T-helper 2 cell treated with Interferon-gamma antibody and Interleukin-4, amounts not matched to agents 100 ng/mL and 5 ng/mL, for 36 hours (primary cell): ENCODE data around the gene PGPEP1. TPM values are rescaled to one million over a fixed set of nuclear protein-coding genes. Genes with fewer than 3 reads are reported as not detected.

ENCODE experiments used
- intact Hi-C: fragments of 100-400 bp; cut with micrococcal nuclease; formaldehyde crosslinking; loops from one replicate; pipeline ENCODE4 v1.15.1; 2023
- total RNA-seq: library from RNA; stranded (reverse); gene quantifications from 2 replicates; pipeline ENCODE4 v1.2.3, GENCODE V29; 2022

Gene PGPEP1
- total RNA-seq, 1 donor from 2014 or later: 30.2 TPM

DNA sequence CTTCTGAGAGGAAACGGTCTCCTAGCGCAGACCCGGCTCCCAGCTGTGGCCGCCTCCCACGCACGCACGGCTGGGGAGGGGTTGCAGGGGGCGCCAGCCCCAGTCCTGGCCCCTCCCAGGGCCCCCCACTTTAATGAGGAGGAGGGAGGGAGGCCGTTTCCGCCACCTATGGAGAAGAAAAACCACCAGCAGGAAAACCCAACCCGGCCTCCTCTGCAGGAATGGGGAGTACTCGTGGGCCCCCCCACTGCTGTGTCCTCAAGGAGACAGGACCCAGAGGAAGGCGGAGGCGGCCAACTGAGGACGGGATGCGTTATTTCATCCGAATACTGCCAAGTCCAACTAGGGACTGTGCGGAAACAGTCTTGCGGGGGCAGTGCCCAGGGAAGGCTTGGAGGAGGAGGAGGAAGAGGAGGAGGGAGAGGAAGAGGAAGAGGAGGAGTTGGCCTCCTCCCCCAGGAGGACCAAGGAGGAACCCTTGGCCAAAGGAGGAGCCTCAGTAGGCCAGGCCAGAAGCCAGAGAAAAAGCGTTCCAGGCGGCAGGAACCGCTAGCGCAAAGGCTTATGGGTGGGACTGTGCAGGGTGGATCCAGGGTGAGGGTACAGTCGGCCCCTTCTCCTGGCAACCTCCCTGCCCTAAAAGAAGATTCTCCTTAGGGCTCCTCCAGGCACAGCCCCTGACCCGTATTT lies 74.9 kb downstream of the PGPEP1 start:
- intact Hi-C loops: loop anchor here (5.0 kb wide), 3 partner anchors 93 to 213 kb away; partner anchors contain the start of genes LSM4 and RAB3A

DNA sequence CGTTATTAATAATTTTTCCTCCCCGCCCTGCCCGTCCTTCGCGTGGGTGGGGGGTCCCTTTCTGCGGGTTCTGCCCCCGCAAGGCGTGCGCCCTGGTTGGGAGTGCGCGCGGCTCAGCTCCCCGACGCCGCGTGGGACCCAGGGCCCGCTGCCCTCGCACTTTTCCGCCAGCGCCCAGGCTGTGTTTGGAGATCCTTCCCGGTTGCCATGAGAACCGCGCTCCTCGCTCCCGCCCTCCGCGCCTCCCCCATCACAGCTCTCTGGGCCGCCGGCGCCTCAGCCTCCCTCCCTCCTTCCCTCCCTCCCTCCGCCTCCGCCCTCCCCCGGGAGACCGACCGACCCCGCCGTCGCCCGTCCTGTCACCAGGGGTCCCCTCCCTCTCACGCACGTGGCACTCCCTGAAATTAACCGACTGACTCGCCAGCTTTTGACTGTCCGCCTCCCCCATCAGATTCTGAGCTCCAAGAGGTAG lies 76.4 kb downstream of the PGPEP1 start:
- intact Hi-C loops: loop anchor here (5.0 kb wide), 3 partner anchors 95 to 215 kb away; partner anchors contain the start of genes LSM4 and RAB3A

- intact Hi-C loops: loop anchor here (5.0 kb wide), 3 partner anchors 95 to 215 kb away; partner anchors contain the start of genes LSM4 and RAB3A
These were observed 77.0 kb downstream of the PGPEP1 start for GRCh38 chr19:18417250-18418028.

DNA sequence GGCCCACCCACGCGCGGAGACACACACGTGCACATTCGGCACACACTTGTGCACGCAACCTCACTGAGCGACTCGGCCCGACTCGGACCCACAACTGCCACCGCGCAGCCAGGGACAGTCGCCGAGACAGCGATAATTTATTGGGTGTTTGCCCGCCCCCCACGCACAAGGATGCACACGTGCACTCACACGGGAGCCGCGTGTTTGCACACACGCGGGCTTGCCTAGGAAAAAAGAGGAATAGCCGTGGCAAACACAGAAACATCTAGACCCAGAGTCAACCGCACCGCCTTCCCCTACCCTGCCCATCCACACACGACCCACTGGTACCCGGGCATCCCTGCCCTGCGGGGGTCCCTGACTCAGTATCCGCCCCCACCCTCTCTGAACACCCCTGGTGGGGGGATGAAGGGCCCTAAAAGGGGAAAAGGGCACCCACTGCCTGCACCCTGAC lies 77.7 kb downstream of the PGPEP1 start:
- intact Hi-C loops: loop anchor here (5.0 kb wide), 3 partner anchors 96 to 216 kb away; partner anchors contain the start of genes LSM4 and RAB3A

GRCh38 chr19:18418483-18419194 lies 78.2 kb downstream of the PGPEP1 start:
- intact Hi-C loops: loop anchor here (1.0 to 5.0 kb wide), 4 partner anchors 11 to 216 kb away; partner anchors contain the start of genes LSM4 and RAB3A

DNA sequence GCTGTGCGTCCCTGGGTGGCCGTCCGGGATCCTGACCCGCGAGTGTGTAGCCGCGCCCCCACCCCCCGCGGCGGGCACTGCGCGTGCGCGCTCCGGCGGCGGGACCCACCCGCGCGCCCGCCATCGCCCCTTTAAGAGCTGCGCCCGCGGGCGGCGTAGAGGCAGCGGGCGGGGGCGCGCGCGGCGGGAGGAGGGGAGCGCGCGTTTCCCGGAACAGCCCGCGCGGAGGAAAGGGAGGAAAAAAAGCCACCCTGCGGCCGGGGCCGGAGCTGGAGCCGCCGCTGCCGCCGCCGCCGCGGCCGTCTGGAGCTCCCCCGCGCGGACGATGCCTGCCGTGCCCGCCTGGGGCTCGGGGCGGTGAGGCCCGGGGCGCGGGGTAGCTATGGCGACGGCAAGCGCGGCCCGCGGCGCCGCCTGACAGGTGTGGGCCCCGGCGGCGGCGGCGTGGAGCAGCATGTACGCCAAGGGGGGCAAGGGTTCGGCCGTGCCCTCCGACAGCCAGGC lies 78.8 kb downstream of the PGPEP1 start, which contains the start of gene SSBP4:
TSS of gene SSBP4 (plus strand) at position 204 of the 504 bp plus-strand sequence. CDS start at position 455, 251 bp downstream.
- intact Hi-C loops: loop anchor here (1.0 to 5.0 kb wide), 4 partner anchors 10 to 217 kb away; partner anchors contain the start of genes LSM4 and RAB3A

Other genes starting within 250 kb of the PGPEP1 start
- gene MAST3, start 242.8 kb upstream of the PGPEP1 start, total RNA-seq: 22.5 and 23.7 TPM in 2 replicates
- gene PIK3R2, start 187.4 kb upstream of the PGPEP1 start, total RNA-seq: 13.9 and 16.6 TPM in 2 replicates
- gene IFI30, start 166.8 kb upstream of the PGPEP1 start, total RNA-seq: 60.7 and 61.5 TPM in 2 replicates
- gene MPV17L2, start 147.4 kb upstream of the PGPEP1 start, total RNA-seq: 7.4 and 9.6 TPM in 2 replicates
- gene RAB3A, start 136.6 kb upstream of the PGPEP1 start, total RNA-seq: 3.5 and 4.7 TPM in 2 replicates
- gene PDE4C, start 114.2 kb upstream of the PGPEP1 start, total RNA-seq: not detected in 2 replicates
- gene IQCN, start 66.1 kb upstream of the PGPEP1 start, total RNA-seq: 4.9 and 5.4 TPM in 2 replicates
- gene JUND, start 59.0 kb upstream of the PGPEP1 start, total RNA-seq: 292 and 308 TPM in 2 replicates
- gene LSM4, start 17.5 kb upstream of the PGPEP1 start, total RNA-seq: 170 and 178 TPM in 2 replicates
- gene GDF15, start 45.6 kb downstream of the PGPEP1 start, total RNA-seq: 0.32 TPM in 1 of 2 replicates, not detected in the other
- not detected in 2 replicates for gene LRRC25, start 57.0 kb downstream of the PGPEP1 start, total RNA-seq
- gene SSBP4, start 78.8 kb downstream of the PGPEP1 start, total RNA-seq: 178 and 195 TPM in 2 replicates
- 22.6 and 26.0 TPM in 2 replicates for gene ISYNA1, start 97.5 kb downstream of the PGPEP1 start, total RNA-seq
- 23.3 and 23.4 TPM in 2 replicates for gene ELL, start 181.5 kb downstream of the PGPEP1 start, total RNA-seq
- 191 and 201 TPM in 2 replicates for gene FKBP8, start 203.0 kb downstream of the PGPEP1 start, total RNA-seq
- 102 and 103 TPM in 2 replicates for gene KXD1, start 217.3 kb downstream of the PGPEP1 start, total RNA-seq
- 1,575 and 1,597 TPM in 2 replicates for gene UBA52, start 231.3 kb downstream of the PGPEP1 start, total RNA-seq
- gene REX1BD, start 248.2 kb downstream of the PGPEP1 start, total RNA-seq: 93.8 and 96.1 TPM in 2 replicates